GM13977 (cell line): Measurements from ENCODE around the gene TNFRSF6B.

Experiments used
- DNase-seq: peaks from one replicate; pipeline ENCODE4 v3.0.0; 2012; ENCODE audit warnings: low spot score
- CTCF ChIP-seq: IDR thresholded peaks from 2 replicates; pipeline ENCODE4 v1.5.1; 2012; ENCODE audit warnings: mild to moderate bottlenecking, control low read depth; ENCODE audit not compliant: insufficient read depth; ENCODE audit errors: extremely low read depth, missing control alignments
- in situ Hi-C: fragments of 300-500 bp; cut with MboI; formaldehyde crosslinking; loops from one replicate; pipeline ENCODE4 v1.12.0; 2022; ENCODE audit warnings: low sequenced_read_pairs, low pct_unique_long_range_greater_than_20kb, mixed read lengths, inconsistent platforms; ENCODE audit not compliant: unreplicated experiment

The TNFRSF6B gene

DNA sequence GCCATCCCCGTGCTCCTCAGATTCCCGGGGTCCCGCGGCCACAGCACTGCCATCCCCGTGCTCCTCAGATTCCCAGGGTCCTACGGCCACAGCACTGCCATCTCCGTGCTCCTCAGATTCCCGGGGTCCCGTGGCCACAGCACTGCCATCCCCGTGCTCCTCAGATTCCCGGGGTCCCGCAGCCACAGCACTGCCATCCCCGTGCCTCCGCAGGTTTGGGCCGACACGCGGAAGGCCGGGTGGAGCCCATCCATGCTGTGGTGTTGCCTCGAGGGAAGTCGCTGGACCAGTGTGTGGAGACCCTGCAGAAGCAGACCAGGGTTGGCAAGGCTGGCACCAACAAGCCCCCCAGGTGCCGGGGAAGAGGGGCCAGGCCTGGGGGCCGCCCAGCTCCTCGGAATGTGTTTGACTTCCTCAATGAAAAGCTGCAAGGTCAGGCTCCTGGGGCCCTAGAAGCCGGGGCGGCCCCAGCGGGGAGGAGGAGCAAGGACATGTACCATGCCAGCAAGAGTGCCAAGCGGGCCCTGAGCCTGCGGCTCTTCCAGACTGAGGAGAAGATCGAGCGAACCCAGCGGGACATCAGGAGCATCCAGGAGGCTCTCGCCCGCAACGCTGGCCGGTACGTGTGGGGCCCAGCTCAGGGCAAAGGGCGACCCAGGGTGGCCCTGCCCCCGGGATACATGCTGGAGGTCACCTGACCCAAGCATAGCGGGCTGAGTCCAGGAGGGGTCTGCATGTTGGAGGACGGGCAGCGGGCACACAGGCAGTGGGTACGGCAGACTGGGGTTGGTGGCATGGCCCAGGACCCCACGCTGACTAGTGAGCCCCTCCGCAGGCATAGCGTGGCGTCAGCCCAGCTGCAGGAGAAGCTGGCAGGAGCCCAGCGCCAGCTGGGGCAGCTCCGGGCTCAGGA lies 38.8 kb downstream of the TNFRSF6B start:
- no peak for TF ChIP-seq CTCF
- in situ Hi-C loops: no loop called here
- no peak for DNase-seq

GRCh38 chr20:63735859-63736718 lies 39.6 kb downstream of the TNFRSF6B start, which contains the start of gene LIME1:
Gene LIME1 (plus strand): TSS chr20:63736664. CDS start chr20:63737550, 886 bp downstream.
- peak; percentile 79 for DNase-seq
- in situ Hi-C loops: no loop called here
- no peak for TF ChIP-seq CTCF

GRCh38 chr20:63736893-63737694 lies 40.6 kb downstream of the TNFRSF6B start:
- DNase-seq: peak; percentile 73
- in situ Hi-C loops: no loop called here

DNA sequence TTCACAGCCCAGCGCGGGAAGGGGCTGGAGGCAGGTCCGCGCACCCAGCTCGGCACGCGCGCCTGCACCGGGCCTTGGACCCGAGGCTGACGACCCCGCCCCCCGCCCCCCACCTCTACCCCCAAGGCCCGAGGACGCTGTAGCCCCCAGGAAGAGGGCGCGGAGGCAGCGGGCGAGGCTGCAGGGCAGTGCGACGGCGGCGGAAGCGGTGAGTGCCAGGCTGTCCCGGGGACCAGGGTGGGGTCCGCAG lies 41.2 kb downstream of the TNFRSF6B start:
- in situ Hi-C loops: no loop called here
- TF ChIP-seq CTCF: no peak
- no peak for DNase-seq

More at GRCh38 chr20:63736893-63737694, 40.6 kb downstream of the TNFRSF6B start:
- no peak for TF ChIP-seq CTCF

DNA sequence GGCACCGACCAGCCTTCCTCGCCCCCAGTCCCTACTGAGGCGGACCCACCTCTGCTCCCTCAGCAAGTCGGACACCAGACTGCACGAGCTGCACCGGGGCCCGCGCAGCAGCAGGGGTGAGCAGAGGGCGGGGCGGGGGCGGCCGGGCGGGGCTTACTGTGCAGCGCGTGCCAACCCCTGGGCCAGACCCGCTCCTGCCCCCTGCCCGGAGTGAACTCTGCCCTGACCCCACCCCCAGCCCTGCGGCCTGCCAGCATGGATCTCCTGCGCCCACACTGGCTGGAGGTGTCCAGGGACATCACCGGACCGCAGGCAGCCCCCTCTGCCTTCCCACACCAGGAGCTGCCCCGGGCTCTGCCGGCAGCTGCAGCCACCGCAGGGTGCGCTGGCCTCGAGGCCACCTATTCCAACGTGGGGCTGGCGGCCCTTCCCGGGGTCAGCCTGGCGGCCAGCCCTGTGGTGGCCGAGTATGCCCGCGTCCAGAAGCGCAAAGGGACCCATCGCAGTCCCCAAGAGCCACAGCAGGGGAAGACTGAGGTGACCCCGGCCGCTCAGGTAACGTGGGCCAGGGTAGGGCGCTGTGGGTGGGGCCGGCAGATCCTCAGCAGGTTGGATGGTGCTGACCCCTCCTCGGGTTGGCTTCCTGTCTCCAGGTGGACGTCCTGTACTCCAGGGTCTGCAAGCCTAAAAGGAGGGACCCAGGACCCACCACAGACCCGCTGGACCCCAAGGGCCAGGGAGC lies 41.7 kb downstream of the TNFRSF6B start:
- DNase-seq: peak; percentile 74
- in situ Hi-C loops: no loop called here
- no peak for TF ChIP-seq CTCF
